K562 (cell line): ENCODE results near the gene BCAR3. TPM values are rescaled to one million over a fixed set of nuclear protein-coding genes. Genes with fewer than 3 reads are reported as not detected.
A peak's percentile ranks its signal among the peaks of the same experiment; 100 is the strongest.

Source experiments
- ATAC-seq: fragments of 200-7000 bp; cut with Tn5 transposase; 3 replicates; pipeline ENCODE4 v1.9.1; 2020; ENCODE audit warnings: moderate library complexity
- BruUV-seq: library from RNA; stranded (reverse); fragments of 400-500 nt; replicated peaks from 2 replicates; lab custom pipeline; 2021; lab: Mats Ljungman, UMichigan
- CTCF ChIA-PET: fragments of 300-600 bp; formaldehyde crosslinking; extraction: SDS; loops from one replicate; lab custom pipeline; 2021; ENCODE audit warnings: low intra/inter-chr PET ratio; lab: Yijun Ruan, JAX
- POLR2A ChIA-PET: fragments of 300-600, 350-650 bp; sonication (Branson Sonifier 250); formaldehyde crosslinking; extraction: SDS; loops from one replicate; lab custom pipeline; 2021; ENCODE audit warnings: antibody characterized with exemption, inconsistent platforms; lab: Yijun Ruan, JAX
- DNase-seq, 4 experiments: peaks; one replicate each; pipeline versions ENCODE4 v3.0.0 to v3.0.0-alpha.2; 2011 to 2018; ENCODE audit warnings: low spot score in 3 of 4, mixed read lengths in 3 of 4; ENCODE audit errors: extremely low read depth in 1 of 4
- FAIRE-seq: peaks from 2 replicates; lab custom pipeline; 2011; peaks lifted over from hg19 to GRCh38; lab: Jason Lieb, UNC
- H2AFZ ChIP-seq: 2 replicates; pipeline ENCODE4 v1.6.0; 2011; ENCODE audit warnings: low read depth, low read length, control low read depth, inconsistent platforms
- H3K27ac ChIP-seq: fragments of 200-600 bp; 3 replicates; pipeline ENCODE4 v1.8.0; 2011; ENCODE audit warnings: low read depth, mild to moderate bottlenecking, control low read depth, inconsistent platforms, low read length, moderate library complexity, mixed read lengths; ENCODE audit errors: extremely low read depth
- H3K27me3 ChIP-seq, 2 experiments: fragments of 300-600 bp in 1 of 2; 2 replicates in 1 of 2; 3 replicates in 1 of 2; pipeline versions ENCODE4 v1.6.0 to v1.8.0; 2011; ENCODE audit warnings: inconsistent platforms in 2 of 2, low read length in 2 of 2, mild to moderate bottlenecking in 1 of 2, mixed read lengths in 1 of 2, moderate library complexity in 1 of 2; ENCODE audit not compliant: control insufficient read depth in 2 of 2, insufficient read depth in 2 of 2
- H3K36me3 ChIP-seq: fragments of 300-600 bp; 3 replicates; pipeline ENCODE4 v1.8.0; 2011; ENCODE audit warnings: mild to moderate bottlenecking, low read length, inconsistent platforms; ENCODE audit not compliant: control insufficient read depth, insufficient read depth
- H3K4me1 ChIP-seq, 2 experiments: fragments of 200-600 bp in 1 of 2; replicated peaks in 1 of 2; 2 replicates in 1 of 2; 3 replicates in 1 of 2; pipeline versions ENCODE4 v1.5.1 to v1.8.0; 2011; ENCODE audit warnings: inconsistent platforms in 2 of 2, low read length in 2 of 2, mild to moderate bottlenecking in 1 of 2, mixed read lengths in 1 of 2, moderate library complexity in 1 of 2; ENCODE audit not compliant: control insufficient read depth in 2 of 2, insufficient read depth in 2 of 2
- H3K4me2 ChIP-seq: 2 replicates; pipeline ENCODE4 v1.6.1; 2011; ENCODE audit warnings: low read length, control low read depth, inconsistent platforms, mixed read lengths; ENCODE audit not compliant: insufficient read depth
- H3K4me3 ChIP-seq: fragments of 200-600 bp; sonication (generic), shearing (Covaris generic); 2 replicates; pipeline ENCODE4 v1.5.1; 2016; ENCODE audit warnings: control low read depth, inconsistent platforms
- H3K79me2 ChIP-seq: fragments of 200-600 bp; 3 replicates; pipeline ENCODE4 v1.8.0; 2011; ENCODE audit warnings: low read length, inconsistent platforms; ENCODE audit not compliant: control insufficient read depth, insufficient read depth
- H3K9ac ChIP-seq, 2 experiments: 2 replicates each; pipeline versions ENCODE4 v1.6.0 to v1.6.1; 2011; ENCODE audit warnings: low read depth in 2 of 2, low read length in 2 of 2, control low read depth in 1 of 2, inconsistent platforms in 1 of 2, mild to moderate bottlenecking in 1 of 2, mixed read lengths in 1 of 2; ENCODE audit not compliant: insufficient read depth in 1 of 2
- H3K9me1 ChIP-seq: one replicate; pipeline ENCODE4 v1.6.0; 2011; ENCODE audit warnings: inconsistent platforms, mild to moderate bottlenecking, low read length, moderate library complexity; ENCODE audit not compliant: control insufficient read depth, insufficient read depth
- H3K9me3 ChIP-seq: replicated peaks from 2 replicates; pipeline ENCODE4 v1.5.1; 2011; ENCODE audit warnings: low read depth, low read length, inconsistent platforms; ENCODE audit not compliant: control insufficient read depth, insufficient read depth
- H4K20me1 ChIP-seq: replicated peaks from 2 replicates; pipeline ENCODE4 v1.6.1; 2011; ENCODE audit warnings: low read length, inconsistent platforms, mixed read lengths; ENCODE audit not compliant: control insufficient read depth, insufficient read depth
- GTF2F1 ChIP-seq: IDR thresholded peaks from 2 replicates; pipeline ENCODE4 v1.6.1; 2011; ENCODE audit warnings: low read depth, low read length, improper control_type of control experiment
- NRF1 ChIP-seq, 2 experiments: fragments of 450-650 bp; IDR thresholded peaks in 1 of 2; conservative IDR thresholded peaks in 1 of 2; 2 replicates each; pipeline ENCODE4 v1.6.1; 2014; ENCODE audit warnings: mild to moderate bottlenecking in 2 of 2
- SMAD2 ChIP-seq: fragments of 150-350 bp; IDR thresholded peaks from 2 replicates; pipeline ENCODE4 v1.6.1; 2014; ENCODE audit warnings: low read depth, mild to moderate bottlenecking, low read length
- SMC3 ChIP-seq: conservative IDR thresholded peaks from 2 replicates; pipeline ENCODE4 v1.6.1; 2011; ENCODE audit warnings: low read depth, low read length, improper control_type of control experiment; ENCODE audit not compliant: insufficient read depth
- SREBF2 ChIP-seq: sonication (generic); formaldehyde crosslinking; IDR thresholded peaks from 2 replicates; pipeline ENCODE4 v1.4.0; 2020; ENCODE audit warnings: mild to moderate bottlenecking, missing genetic modification reagents
- TAF7 ChIP-seq: fragments of 450-650 bp; IDR thresholded peaks from 2 replicates; pipeline ENCODE4 v1.6.1; 2016; ENCODE audit warnings: missing genetic modification characterization, missing compliant biosample characterization
- TBL1XR1 ChIP-seq, 2 experiments: IDR thresholded peaks; 2 replicates each; pipeline ENCODE4 v1.6.1; 2012; ENCODE audit warnings: improper control_type of control experiment in 2 of 2, low read length in 2 of 2, mild to moderate bottlenecking in 1 of 2
- WGBS: fragments of 100-300 bp; shearing (Covaris generic); methylation state at CpG from one replicate; pipeline ENCODE4 v1.1.6; 2016; ENCODE audit warnings: low coverage, mixed read lengths; ENCODE audit not compliant: insufficient coverage; ENCODE audit errors: missing lambda C conversion rate; 5-methylcytosine and 5-hydroxymethylcytosine counted together
- in situ Hi-C: fragments of 300-500 bp; cut with MboI; formaldehyde crosslinking; loops from 4 replicates; pipeline ENCODE4 v1.15.0; 2018; ENCODE audit warnings: inconsistent platforms, mixed read lengths
- intact Hi-C: fragments of 100-400 bp; cut with micrococcal nuclease; formaldehyde crosslinking; loops from 2 replicates; pipeline ENCODE4 v1.14.2; 2022
- polyA plus RNA-seq, 8 experiments: library from polyadenylated mRNA; depleted of rRNA in 4 of 8; stranded (reverse) in 5 of 8; unstranded in 3 of 8; fragments of >200 nt; fragmentation: Nextera tagmentation in 2 of 8; fragmentation: Illumina TruSeq in 1 of 8; extraction: Ambion mirVana in 2 of 8; extraction: Trizol in 1 of 8; gene quantifications; 2 replicates each; pipeline versions ENCODE4 v1.2.1 to v1.2.3, GENCODE V29; 2011 to 2014; ENCODE audit warnings: inconsistent platforms in 1 of 8, missing spikeins in 1 of 8
- total RNA-seq, 7 experiments: library from RNA; depleted of rRNA in 6 of 7; stranded (reverse); fragments of >200 nt in 6 of 7; fragmentation: Illumina TruSeq in 2 of 7; extraction: Trizol in 2 of 7; gene quantifications; 2 replicates each; pipeline versions ENCODE4 v1.2.1 to v1.2.3, GENCODE V29; 2011 to 2021; ENCODE audit warnings: low replicate concordance in 1 of 7
- TF ChIP-seq, protein P1 (sequence below), 3 experiments: IDR thresholded peaks in 2 of 3; conservative IDR thresholded peaks in 1 of 3; 2 replicates each; pipeline ENCODE4 v1.5.1; 2011 to 2012; ENCODE audit warnings: low read length in 3 of 3, mild to moderate bottlenecking in 3 of 3, control low read depth in 2 of 3, improper control_type of control experiment in 1 of 3, inconsistent platforms in 1 of 3, low read depth in 1 of 3, mixed read lengths in 1 of 3, moderate library complexity in 1 of 3; ENCODE audit not compliant: insufficient read depth in 2 of 3
- TF ChIP-seq, protein P2 (sequence below), 2 experiments: fragments of 450-650 bp; formaldehyde crosslinking in 1 of 2; IDR thresholded peaks; 2 replicates each; pipeline versions ENCODE4 v1.4.0 to v1.6.1; 2014 to 2020; ENCODE audit warnings: mild to moderate bottlenecking in 2 of 2, borderline replicate concordance in 1 of 2, low read depth in 1 of 2

Gene BCAR3
- total and polyA plus RNA-seq, 9 of the 15 experiments (the other 6 are each of a cell fraction or from before 2014, with no cell fraction given) = 1.8 to 6.3 (median 3.8) TPM

DNA sequence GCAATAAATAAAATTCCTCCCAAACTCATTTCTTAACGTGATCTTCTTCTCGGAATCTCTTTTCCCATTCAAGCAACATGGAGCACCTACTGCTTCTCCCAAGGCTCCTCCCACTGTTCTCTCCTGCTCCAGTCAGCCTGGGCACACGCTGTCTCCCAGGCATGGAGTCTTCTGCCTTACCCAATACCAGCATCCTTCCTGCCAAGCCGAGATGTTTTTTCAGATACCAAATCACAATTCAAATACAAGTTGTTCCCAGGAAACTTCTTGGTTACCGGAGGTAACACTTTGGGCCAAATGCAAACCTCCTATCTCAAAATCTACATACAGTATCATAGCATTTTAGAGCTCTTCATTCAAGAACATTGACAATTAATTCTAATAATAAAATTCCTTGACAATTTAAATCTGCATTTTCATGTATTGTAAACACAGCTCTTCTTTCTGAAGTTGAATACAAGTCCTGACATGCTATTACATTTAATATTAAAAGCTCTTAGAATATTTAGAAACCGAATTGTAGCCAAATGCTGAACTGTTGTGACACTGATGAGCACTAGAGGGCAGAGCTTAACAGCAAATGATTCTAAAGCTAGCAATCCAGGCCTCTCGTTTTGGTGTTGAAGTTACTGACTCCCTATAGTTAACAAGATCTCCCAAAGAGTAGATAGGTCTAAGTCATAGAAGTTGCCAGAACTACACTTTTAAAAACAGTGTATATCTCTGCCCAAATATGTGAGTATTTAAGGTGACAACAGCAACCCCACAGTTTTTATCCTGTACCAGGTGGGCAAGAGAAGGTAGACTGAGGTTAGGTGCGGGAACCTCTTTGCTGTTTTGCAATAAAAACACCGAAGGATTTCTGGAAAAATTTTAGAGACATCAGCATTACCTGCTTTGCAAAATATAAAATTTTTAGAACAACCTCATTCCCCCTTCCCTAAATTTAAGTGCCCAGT lies 52.3 kb downstream of the BCAR3 start:
- Histone ChIP-seq H4K20me1 (no peaks in the 10 kb centered on the region), H3K27me3 (no peaks in the 10 kb centered on the region), H3K79me2 (no peaks in the 10 kb centered on the region), H2AFZ (no peak overlapping the region), H3K9me3 (no peaks in the 10 kb centered on the region), H3K4me1 (no peaks in the 10 kb centered on the region), H3K36me3 (no peaks in the 10 kb centered on the region), H3K9ac (no peak overlapping the region), H3K4me2 (no peak overlapping the region), H3K9me1 (no peaks in the 10 kb centered on the region), H3K4me3 (no peak overlapping the region), H3K27ac (no peak overlapping the region)
- ATAC-seq (peak; percentile 83), DNase-seq (peak; percentile 48 to 71 (median 52)), FAIRE-seq (peak; percentile 95)
- BruUV-seq = no TSS peak
- POLR2A ChIA-PET = interaction anchor here (0.7 to 2.4 kb wide), 4 partner anchors 182 to 218 kb away, joined by 3 to 11 read pairs (median 5); no protein-coding TSS in a partner anchor
- CTCF ChIA-PET = interaction anchor here (0.9 to 2.9 kb wide), 10 partner anchors 51 to 707 kb away, joined by 3 to 41 read pairs (median 4); no protein-coding TSS in a partner anchor
- in situ Hi-C loops (loop anchor here (5.0 to 10.0 kb wide), 3 partner anchors 105 to 325 kb away; no protein-coding TSS in a partner anchor), intact Hi-C loops (loop anchor here (1.0 to 10.0 kb wide), 6 partner anchors 51 to 705 kb away; partner anchors contain the start of gene BCAR3)
- WGBS = 23% methylated on average over 9 of the region's 9 CpGs
- TF ChIP-seq NRF1 (conservative IDR thresholded peaks at IDR 0.05 in 1 of 2, IDR thresholded peaks at IDR 0.05 in 1 of 2) = no peak
- TF ChIP-seq, protein P1, sequence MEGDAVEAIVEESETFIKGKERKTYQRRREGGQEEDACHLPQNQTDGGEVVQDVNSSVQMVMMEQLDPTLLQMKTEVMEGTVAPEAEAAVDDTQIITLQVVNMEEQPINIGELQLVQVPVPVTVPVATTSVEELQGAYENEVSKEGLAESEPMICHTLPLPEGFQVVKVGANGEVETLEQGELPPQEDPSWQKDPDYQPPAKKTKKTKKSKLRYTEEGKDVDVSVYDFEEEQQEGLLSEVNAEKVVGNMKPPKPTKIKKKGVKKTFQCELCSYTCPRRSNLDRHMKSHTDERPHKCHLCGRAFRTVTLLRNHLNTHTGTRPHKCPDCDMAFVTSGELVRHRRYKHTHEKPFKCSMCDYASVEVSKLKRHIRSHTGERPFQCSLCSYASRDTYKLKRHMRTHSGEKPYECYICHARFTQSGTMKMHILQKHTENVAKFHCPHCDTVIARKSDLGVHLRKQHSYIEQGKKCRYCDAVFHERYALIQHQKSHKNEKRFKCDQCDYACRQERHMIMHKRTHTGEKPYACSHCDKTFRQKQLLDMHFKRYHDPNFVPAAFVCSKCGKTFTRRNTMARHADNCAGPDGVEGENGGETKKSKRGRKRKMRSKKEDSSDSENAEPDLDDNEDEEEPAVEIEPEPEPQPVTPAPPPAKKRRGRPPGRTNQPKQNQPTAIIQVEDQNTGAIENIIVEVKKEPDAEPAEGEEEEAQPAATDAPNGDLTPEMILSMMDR (IDR thresholded peaks at IDR 0.05 in 2 of 3, conservative IDR thresholded peaks at IDR 0.05 in 1 of 3; ENCODE audit: insufficient read depth in 2 of 3, low read depth in 1 of 3, low read length in 3 of 3) = peak; percentile 70 to 95 (median 74)
- TF ChIP-seq, protein P2, sequence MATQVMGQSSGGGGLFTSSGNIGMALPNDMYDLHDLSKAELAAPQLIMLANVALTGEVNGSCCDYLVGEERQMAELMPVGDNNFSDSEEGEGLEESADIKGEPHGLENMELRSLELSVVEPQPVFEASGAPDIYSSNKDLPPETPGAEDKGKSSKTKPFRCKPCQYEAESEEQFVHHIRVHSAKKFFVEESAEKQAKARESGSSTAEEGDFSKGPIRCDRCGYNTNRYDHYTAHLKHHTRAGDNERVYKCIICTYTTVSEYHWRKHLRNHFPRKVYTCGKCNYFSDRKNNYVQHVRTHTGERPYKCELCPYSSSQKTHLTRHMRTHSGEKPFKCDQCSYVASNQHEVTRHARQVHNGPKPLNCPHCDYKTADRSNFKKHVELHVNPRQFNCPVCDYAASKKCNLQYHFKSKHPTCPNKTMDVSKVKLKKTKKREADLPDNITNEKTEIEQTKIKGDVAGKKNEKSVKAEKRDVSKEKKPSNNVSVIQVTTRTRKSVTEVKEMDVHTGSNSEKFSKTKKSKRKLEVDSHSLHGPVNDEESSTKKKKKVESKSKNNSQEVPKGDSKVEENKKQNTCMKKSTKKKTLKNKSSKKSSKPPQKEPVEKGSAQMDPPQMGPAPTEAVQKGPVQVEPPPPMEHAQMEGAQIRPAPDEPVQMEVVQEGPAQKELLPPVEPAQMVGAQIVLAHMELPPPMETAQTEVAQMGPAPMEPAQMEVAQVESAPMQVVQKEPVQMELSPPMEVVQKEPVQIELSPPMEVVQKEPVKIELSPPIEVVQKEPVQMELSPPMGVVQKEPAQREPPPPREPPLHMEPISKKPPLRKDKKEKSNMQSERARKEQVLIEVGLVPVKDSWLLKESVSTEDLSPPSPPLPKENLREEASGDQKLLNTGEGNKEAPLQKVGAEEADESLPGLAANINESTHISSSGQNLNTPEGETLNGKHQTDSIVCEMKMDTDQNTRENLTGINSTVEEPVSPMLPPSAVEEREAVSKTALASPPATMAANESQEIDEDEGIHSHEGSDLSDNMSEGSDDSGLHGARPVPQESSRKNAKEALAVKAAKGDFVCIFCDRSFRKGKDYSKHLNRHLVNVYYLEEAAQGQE (IDR thresholded peaks at IDR 0.05; ENCODE audit: borderline replicate concordance) = peak; percentile 94
- TF ChIP-seq, protein P2 (CRISPR knock-in tag; IDR thresholded peaks at IDR 0.05; ENCODE audit: low read depth) = no peak
- TF ChIP-seq TAF7 (tag) = no peak
- no peak for TF ChIP-seq GTF2F1
- peak; percentile 94 for TF ChIP-seq SMC3
- no peak for TF ChIP-seq SREBF2 (CRISPR knock-in tag)
- TF ChIP-seq SMAD2 = no peak
- no peak for TF ChIP-seq TBL1XR1 (IDR thresholded peaks at IDR 0.05; ENCODE audit: low read length in 2 of 2)
